GM19463 (cell line): ENCODE measurements around the gene STK32A.

Experiments
- ATAC-seq: cut with Tn5 transposase; IDR thresholded peaks from one replicate; pipeline ENCODE4 v1.9.1; 2021; ENCODE audit warnings: mild to moderate bottlenecking, moderate library complexity; ENCODE audit not compliant: unreplicated experiment

STK32A gene

GRCh38 chr5:147248561-147248960 lies 13.7 kb downstream of the STK32A start:
- ATAC-seq = no peak

- ATAC-seq = no peak
Observed at GRCh38 chr5:147259837-147260236, 25.0 kb downstream of the STK32A start.

GRCh38 chr5:147267082-147267832 lies 32.4 kb downstream of the STK32A start:
- ATAC-seq = no peak

- ATAC-seq = no peak
Observed at GRCh38 chr5:147276497-147276896, 41.7 kb downstream of the STK32A start.

- ATAC-seq = no peak
Observed at GRCh38 chr5:147286296-147286695, 51.5 kb downstream of the STK32A start.

GRCh38 chr5:147287110-147287509 lies 52.3 kb downstream of the STK32A start:
- no peak for ATAC-seq

- ATAC-seq = no peak
Observed at GRCh38 chr5:147290261-147290660, 55.4 kb downstream of the STK32A start.

GRCh38 chr5:147303251-147303650 lies 68.4 kb downstream of the STK32A start:
- ATAC-seq = no peak

DNA sequence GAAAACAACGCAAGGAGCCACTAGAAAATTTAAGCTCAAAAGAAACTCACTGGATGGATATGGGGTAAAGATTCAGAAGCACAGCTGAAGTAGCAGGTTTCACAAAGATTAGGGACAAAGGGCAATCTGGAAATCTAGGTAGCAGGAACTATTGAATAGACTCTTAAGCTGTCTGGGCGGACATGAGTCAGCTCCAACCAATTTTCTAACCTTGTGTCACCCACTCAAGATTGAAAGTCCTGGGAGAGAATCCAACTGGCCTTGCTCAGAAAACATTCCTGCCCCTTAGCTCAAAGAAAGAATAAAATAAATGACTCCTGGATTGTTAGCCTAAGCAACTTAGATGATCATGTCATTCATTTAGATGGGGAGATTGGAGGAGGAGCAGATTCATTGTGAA lies 69.2 kb downstream of the STK32A start:
- ATAC-seq = no peak

DNA sequence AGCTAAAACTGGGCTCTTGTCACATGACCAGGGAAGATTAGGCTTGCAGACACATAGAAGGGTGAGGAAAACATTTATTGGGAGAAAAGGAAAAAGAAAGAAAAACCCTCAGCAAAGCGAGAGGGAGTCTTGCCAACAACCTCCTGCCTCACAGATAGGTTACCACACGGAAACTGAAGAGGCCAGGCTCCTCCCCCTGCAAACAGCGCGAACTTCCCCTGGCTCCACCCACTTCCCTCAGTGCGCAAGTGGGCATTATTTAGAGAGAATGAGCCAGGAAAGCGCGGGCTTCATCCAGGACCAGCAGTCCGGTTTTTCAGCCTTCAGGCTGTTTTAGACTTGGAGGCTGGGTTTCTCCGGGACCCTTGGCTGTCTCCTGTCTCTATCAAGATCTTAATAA lies 70.3 kb downstream of the STK32A start:
- ATAC-seq = no peak

DNA sequence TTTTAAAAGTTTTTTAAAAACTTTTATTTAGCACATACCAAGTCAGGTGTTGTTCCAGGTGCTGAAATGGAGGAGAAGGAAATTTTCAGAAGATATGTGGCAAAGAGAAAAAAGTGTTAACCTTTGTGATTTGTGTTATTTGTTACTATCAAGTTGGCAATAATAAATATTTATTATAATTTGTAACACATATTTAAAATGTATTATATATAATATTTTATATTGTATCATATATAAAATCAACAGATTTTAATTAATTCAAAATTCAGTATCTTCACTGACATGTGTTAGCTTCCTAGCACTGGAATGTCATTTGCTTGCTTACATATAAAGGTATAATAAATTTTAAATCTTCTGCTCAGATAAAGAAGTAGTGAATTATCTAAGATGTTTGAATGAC lies 71.5 kb downstream of the STK32A start:
- ATAC-seq = no peak

DNA sequence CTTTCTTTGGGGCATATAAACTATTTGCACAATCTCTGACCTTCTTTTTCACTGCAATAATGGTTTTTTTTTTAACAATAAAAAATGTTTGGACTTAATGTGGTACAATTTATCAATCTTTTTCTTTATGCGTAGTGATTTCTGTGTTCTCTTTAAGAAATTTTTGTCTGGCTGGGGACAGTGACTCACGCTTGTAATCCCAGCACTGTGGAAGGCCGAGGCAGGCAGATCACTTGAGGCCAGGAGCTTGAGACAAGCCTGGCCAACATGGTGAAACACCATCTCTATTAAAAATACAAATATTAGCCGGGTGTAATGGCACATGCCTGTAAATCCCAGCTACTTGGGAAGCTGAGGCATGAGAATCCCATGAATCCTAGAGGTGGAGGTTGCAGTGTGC lies 72.3 kb downstream of the STK32A start:
- ATAC-seq = no peak

GRCh38 chr5:147309621-147310020 lies 74.8 kb downstream of the STK32A start:
- ATAC-seq = no peak

- ATAC-seq = peak; percentile 92
Observed at GRCh38 chr5:147310059-147310704, 75.4 kb downstream of the STK32A start.

DNA sequence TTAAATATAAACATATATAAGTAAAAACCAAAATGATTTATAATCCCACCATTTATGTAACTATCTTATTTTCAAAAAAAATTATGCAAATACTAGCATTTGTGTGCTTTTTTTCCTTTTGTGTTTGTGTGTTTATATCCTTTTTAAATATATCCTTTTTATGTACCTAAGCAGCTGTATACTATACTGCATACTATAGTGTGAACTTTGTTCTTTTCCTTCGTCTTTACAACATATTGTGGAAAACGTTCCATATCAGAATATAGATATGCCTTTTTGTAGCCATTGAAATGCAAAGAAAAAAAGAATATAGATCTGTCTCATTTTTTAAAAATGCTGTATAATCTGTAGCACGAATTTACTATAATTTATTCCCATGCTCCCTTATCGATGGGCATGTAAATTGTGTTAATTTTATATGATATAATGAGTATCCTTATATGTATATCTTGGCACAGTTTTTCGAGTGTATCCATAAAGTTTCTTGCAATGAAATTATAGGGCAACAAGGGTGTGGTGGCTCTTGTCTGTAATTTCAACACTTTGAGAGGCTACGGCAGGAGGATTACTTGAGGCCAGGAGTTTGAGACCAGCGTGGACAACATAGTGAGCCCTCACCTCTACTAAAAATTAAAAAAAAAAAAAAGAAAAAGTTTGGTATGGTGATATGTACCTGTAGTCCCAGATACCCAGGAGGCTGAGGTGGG lies 83.3 kb downstream of the STK32A start:
- ATAC-seq = no peak

DNA sequence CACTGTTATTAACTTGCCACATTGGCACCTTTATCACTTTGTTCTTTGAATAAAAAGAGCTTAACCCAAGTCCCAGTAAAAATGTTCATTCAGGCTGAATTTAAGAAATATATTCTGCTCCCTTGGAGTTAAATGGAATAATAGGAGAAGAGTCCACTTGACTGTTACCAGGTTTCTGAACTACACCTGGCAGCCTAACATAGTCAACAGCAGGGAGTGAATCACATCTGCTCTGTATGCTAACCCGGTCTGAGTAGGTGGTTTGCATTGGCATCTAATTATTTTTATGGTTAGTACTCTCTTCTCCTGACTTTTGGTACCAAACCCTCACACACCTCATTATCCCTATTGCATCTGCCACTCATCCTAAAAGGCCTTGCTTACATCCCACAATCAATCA lies 86.7 kb downstream of the STK32A start:
- ATAC-seq = no peak

DNA sequence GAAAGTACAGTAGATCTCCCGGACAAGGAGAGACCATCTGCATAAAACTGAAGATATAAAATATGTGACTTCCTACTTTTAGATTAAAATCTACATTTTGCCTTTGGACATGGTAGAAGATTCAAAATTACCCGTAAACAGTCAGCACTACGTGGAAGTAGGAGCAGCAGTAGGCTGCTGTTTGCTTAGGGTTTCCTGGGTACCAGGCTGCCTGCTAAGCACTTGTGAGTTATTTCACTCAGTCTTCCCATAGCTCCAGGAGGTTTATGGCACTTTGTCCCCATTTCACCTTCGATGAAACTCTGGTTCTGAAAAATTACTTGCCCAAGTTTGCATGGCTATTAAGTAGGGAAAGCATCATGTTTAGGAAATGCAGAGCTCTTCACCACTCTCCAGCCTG lies 92.6 kb downstream of the STK32A start:
- ATAC-seq = no peak

GRCh38 chr5:147327905-147328304 lies 93.1 kb downstream of the STK32A start:
- no peak for ATAC-seq

DNA sequence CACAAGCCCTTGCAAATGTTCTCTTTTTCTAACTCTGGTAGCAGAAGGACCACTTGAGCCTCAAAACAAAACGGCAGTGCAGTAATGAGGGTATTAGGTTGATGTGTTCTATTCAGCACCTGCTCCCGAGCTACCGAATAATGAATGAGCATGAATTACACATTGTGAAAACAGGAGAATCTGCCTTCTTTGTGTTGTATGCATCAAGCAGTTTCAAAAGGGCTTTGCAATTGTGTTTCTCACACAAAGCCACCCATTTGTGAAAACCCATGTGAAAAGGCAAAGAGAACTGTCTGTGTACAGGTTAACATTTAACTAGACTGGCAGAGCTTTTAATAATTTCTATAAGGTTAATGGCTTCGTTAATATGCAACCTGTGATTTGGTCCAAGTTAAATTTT lies 97.8 kb downstream of the STK32A start:
- peak; percentile 84 for ATAC-seq

DNA sequence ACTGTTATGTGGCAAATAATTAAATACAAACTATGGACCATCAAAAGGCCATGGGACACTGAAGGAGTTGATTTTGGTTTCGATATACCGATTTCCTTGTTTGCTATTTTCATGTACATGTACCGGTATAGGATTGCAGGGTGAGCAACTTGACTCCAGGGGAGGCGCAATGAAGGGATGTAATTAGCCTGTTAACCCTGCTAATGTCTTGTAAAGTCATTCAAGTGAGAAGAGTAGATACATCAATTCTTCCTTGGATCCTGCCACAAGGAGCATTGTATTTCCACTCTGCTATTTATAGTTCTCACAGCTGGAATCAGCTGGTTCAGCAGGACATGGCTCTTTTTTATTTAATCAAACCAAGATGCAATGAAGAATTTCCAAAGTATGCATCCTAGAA lies 102.0 kb downstream of the STK32A start:
- no peak for ATAC-seq

GRCh38 chr5:147339313-147339712 lies 104.5 kb downstream of the STK32A start:
- peak; percentile 16 for ATAC-seq

GRCh38 chr5:147340941-147341340 lies 106.1 kb downstream of the STK32A start:
- no peak for ATAC-seq
